Measurements from ENCODE around the gene SHANK3. TPM values are rescaled to one million over a fixed set of nuclear protein-coding genes. Genes with fewer than 3 reads are reported as not detected.
"Not testable (repeated sequence)": the region's sequence is repeated elsewhere in the genome, so short reads cannot be mapped to it uniquely, and the experiment has no call there.

SHANK3 gene
- total RNA-seq (2014; rRNA removed; shearing (Covaris generic)) = 0.10 and 0.12 TPM in 2 replicates

DNA sequence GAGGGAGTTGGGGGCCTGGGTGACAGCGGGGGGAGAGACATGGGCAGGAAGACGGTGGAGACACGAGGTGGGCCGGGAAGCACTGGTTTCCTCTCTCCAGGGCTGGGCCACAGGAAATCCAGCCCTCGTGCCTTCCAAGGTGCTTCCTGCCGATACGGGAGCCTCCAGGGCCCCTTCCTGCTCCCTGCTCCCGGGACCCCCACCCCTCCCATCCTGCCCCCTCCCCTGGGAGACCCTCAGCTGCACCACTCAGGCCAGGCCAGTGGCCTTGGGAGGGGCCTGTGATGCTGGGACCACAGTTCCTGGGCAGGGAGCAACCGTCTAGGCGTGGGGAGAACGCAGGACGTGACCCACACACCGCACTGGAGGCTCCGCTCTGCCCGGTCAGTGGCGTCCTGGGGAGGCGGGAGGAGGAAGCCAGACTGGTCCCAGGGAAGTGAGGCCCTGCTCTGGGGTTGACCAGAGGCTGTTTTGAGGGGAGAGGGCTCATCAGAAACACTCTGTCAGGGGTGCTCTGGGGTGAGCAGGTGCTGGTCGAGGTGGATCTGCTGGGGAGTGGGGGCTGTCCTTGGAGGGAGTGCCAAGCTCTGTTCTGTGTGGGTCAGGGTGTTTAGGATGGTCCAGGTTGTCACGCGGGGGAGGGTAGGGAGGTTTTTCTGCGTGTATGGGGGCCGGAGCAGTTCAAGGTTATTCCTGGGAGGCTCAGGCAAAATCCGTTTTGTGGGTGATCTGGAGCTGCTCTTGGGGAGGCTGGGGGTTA is at the start of gene SHANK3:
Gene SHANK3, plus strand, starts transcription at position 353 of the 760 bp plus-strand sequence.
- no peak for DNase-seq (ENCODE audit: low read depth)

DNA sequence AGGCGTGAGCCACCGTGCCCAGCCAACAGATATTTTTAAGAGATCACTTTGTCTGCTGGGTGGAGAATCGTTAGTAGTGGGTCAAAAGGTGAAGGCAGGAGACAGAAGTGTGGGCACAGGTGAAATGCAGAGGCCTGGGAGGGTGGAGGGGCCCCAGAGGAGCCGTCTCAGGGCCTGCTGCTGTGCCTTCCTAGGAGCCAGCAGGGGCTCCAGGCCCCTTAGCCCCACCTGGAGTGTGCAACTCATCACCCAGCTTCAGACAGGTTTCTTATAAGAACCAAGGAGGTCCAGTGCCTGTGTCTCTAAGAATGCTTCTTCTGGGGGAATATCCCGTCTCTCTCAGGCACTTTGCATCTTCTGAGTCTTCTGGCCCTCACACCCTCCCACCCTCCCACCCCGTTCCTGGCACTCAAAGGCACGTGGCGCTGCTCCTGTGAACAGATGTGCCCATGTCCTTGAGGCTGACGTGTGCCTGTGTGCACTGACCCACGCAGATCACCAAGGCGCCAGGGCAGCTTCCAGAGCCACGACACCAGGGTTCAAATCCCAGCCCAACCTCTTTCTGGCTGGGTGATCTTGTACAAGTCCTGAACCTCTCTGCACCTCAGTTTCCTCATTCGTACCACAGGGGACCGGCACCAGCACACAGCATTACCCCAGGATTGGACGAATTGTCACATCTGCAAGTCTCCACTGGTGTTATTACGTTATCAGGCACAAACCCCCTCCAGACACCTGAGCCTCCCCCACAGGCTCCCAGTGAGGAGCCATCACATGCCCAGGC is 48.1 kb upstream of the SHANK3 start:
- DNase-seq (ENCODE audit: low read depth) = no peak

DNA sequence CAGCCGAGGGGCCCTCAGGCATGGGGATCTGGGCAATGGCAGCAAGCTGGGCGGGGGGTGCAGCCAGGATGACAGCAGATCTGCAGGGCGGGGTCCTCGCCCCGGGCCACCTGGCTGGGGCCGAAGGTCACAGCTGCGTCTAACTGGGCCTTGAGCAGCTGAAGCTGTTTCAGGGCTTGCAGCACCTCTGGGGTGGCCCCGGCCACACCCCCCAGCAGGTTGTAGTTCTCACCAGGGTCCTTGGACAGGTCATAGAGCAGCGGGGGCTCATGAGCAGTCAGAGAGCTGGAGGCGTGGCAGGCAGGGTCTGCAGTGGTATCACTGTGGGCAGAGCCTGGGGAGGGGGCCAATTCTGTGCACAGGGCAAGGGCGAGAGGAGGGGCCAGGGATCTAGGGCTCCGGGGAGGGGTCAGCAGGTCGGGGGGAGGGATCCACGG is 47.5 kb upstream of the SHANK3 start:
- DNase-seq (ENCODE audit: low read depth) = no peak

DNA sequence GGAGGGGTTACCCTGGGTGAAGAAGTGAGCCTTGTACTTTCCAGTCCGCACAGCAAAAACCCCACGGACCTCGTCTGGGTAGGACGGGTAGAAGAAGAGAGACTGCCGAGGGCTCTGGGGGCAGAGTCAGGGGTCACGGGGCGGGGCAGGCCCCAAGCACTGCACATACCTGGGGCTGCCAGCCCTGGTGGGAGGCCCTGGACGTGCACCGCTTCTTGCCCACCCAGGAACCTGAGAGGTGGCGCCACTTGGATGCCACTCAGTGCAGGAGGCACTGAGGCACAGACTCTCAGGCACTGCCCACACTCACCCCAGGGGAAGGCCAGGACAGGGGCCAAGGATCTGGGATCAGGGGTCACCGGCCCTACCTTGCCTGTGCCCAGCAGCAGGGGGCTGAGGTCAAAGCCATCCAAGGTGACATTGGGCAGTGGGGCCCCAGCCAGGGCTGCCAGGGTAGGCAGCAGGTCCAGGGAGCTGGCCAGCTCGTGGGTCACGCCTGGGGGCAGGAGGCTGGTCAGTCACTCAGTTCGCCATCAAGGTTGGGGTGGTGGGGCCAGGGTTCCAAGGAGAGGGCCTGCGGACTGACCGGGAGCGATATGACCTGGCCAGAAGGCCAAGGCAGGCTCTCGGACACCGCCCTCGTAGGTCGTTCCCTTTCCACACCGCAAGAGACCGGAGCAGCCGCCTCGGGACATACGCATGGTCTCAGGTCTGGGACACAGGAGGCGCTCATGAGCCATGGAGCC is 46.9 kb upstream of the SHANK3 start:
- no peak for DNase-seq (ENCODE audit: low read depth)

DNA sequence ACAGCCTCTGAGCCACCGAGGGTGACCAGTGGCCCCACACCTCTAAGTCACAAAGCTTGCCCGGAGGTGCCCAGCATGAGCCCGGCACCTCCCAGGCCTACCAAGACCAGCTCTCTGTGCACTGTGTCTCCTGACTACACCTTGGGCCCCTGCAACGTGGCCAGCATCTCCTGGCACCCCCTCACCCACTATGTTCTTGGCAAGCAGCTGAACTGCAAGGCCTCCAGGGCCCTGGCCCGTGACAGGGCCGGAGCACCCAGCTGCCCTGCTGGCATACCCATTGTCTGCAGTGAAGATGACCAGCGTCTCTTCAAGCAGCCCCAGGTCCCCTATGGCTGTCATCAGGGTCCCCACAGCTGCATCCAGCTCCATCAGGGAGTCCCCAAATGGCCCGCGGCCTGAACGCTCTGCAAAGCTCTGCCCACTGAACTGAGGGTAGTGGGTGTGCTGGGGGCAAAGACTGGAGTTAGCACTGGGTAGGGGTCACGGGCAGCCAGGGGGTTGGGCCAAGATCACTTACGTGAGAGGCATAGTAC is 46.2 kb upstream of the SHANK3 start:
- DNase-seq (ENCODE audit: low read depth) = no peak

DNA sequence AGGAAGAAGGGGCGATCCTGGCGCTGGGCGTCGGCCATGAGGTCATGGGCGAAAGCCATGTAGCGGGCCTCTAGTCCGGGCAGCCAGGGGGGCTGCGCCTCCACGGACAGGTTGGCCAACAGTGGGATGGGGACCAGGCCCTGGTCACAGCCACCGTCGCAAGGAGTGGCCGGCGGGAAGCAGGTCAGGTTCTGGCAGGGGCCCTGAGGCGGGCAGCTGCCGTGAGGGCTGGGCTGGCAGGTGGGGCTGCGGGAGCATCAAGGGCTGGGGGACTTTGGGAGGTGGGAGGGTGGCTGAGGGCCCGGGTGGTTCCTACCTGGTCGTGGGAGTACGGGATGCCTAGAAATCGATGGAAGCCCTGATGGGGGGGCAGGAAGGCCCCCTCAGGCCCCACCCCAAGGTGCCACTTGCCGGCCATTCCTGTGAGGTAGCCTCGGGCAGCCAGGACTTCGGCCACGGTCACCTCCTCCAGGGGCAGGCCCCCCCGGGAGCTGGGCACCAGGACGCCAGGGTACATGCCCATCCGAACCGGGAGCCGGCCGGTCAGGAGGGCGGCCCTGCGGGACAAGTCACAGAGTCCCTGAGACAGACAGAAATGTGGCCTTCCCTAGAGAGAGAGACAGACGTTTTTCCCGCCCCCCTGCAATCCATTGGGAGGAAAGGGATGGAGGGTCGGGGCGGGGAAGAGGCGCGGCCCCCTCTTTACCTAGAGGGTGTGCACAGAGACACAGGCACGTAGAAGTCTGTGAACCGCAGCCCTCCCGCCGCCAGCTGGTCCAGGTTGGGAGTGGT is 45.6 kb upstream of the SHANK3 start:
- no peak for DNase-seq (ENCODE audit: low read depth)

DNA sequence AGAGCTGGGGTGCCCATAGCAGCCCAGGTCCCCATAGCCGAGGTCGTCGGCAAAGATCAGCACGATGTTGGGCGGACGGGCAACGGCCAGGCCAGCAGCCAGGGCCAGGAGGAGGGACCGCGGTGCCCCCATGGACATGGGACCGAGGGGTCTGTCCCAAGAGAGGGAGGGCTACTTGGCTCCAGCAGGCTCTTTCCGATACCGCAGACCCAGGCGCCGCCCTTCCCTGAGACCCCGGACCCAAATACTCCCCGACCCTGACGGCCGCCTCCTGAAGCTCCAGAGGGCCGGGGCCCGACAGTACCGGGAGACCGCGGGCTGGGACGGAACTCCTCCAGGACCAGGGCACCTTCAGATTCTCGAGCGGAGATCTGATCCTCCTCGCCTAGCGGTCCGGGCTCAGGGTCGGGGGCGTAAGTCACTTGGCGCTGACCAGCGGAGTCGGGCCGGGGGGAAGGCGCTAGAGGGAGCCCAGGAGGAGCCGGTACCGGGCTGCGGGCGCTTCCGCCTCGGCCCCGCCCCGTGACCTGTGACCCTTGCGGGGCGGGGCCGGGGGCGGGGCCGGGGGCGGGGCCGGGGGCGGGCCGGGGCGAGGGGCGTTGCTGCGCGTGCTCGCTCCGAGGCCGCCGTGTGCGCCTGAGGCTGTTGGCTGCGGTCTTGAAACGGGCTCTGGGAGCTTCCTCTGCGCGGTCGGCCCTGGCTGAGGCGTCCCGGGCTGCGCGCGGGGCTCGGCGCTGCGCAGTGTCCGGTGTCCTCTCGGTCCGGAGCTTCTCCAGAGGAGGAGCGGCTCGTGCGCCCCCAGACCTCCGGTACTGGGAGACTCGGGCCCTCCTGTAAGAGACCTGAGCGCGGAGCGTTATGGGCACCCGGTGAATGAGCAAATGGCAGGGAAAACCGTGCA is 44.7 kb upstream of the SHANK3 start, which contains the start of gene ARSA:
Gene ARSA, minus strand, starts transcription at position 511 of the 901 bp plus-strand sequence. Its CDS starts 373 bp downstream, at position 138.
- DNase-seq (ENCODE audit: low read depth) = peak; percentile 82

DNA sequence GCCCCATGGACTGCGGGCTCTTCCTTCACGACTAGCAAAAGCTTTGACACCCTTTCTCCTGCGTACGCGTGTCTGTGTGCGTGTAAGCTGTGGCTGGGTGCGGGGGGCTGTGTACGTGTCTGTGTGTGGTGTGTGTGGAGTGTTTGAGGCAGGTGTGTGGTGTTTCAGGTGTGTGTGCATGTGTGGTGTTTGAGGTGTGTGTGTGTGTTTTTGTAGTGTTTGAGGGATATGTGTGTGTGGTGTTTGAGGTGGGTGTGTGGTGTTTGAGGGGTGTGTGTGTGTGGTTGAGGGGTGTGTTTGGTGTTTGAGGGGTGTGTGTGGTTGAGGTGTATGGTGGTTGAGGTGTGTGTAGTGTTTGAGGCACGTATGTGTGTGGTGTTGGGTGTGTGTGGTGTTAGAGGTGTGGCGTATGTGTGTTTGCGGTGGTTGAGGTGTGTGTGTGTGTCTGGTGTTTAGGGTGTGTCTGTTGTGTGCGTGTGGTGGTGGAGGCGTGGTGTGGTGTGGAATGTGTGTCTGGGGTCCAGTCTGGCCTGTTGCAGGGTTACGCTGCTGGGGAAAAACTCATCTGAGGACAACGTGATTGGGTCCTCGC is 44.0 kb upstream of the SHANK3 start:
- no peak for DNase-seq (ENCODE audit: low read depth)

DNA sequence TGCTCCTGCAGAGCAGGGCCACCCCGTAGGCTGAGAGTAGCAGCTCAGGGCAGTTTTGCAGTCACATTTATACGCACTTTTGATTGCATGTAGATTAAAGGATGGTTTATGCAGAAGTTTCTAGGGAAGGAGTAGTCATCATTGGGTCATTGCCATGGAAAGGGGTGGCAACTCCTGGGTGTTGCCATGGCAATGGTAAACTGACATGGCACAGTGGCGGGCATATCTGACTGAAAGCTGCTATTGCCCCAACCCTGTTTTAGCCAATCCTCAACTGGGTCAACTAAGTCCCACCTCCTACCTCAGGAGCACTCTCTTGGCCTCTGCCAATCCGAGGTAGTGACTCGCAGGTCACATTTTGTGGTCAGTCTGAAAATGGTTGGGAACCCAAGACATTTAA is 42.2 kb upstream of the SHANK3 start:
- DNase-seq (ENCODE audit: low read depth) = peak; percentile 15

DNA sequence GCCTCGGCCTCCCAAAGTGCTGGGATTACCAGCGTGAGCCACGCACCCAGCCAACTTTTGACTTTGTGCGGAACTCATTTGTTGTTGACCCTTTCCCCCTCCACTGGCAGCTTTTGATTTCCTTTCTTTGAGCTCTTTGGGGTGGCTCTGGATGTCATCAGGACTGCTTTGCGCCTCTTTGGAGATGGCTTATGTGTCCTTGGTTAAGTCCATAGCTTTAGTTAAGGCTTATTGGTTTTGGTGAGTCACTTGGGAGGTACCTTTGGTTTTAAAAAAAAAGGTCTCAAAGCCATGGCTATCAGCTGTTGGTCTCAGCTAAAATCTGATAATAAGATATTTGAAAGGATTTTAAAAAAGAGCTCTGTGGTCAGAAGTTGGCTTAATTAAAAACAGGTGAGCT is 39.5 kb upstream of the SHANK3 start:
- DNase-seq (ENCODE audit: low read depth) = no peak

DNA sequence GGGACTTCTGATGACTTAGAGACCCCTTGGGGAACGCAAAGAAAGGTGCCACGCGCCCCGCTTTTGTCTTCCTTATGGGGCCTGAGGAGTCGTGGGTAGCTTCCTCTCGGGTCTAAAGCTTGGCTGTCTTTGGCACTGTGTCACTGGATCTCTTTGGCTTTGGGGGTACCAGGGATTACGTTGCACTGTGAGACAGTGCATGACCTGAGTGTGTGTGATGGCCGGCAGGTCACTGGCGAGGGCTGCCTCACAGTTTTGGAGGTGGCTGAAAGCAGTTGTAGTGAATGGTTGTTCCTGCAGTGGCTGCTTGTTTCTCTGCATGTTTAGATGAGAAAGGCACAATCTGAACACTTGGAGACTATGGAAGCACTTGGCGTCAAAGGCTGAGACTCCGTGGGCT is 38.9 kb upstream of the SHANK3 start:
- no peak for DNase-seq (ENCODE audit: low read depth)

DNA sequence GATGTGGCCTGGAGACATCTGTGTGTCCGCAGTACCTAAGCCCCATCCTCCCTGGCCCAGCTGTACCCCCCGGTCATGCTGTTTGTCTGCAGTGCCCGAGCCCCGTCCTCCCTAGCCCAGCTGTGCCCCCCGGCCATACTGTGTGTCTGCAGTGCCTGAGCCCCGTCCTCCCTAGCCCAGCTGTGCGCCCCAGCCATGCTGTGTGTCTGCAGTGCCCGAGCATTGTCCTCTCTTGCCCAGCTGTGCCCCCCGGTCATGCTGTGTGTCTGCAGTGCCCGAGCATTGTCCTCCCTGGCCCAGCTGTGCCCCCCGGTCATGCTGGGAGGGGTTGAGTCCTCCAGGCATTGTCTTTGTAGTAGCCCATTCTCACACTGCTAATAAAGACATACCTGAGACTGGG is 37.0 kb upstream of the SHANK3 start:
- DNase-seq (ENCODE audit: low read depth) = no peak

DNA sequence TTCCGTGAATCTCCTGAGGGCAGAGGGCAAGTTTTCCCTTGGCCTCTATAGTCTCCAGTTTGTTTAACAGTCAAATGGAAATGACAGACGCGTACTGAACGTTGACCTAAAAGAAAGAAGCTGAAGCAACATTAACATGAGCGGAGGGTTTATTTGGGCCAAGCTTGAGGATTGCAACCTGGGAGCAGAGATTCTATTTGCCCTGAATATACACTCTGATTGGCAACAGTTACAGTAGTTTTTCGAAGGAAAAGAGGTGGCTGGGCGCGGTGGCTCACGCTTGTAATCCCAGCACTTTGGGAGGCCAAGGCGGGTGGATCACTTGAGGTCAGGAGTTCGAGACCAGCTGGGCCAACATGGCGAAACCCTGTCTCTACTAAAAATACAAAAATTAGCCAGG is 32.3 kb upstream of the SHANK3 start:
- not testable (repeated sequence) for DNase-seq (ENCODE audit: low read depth)

DNA sequence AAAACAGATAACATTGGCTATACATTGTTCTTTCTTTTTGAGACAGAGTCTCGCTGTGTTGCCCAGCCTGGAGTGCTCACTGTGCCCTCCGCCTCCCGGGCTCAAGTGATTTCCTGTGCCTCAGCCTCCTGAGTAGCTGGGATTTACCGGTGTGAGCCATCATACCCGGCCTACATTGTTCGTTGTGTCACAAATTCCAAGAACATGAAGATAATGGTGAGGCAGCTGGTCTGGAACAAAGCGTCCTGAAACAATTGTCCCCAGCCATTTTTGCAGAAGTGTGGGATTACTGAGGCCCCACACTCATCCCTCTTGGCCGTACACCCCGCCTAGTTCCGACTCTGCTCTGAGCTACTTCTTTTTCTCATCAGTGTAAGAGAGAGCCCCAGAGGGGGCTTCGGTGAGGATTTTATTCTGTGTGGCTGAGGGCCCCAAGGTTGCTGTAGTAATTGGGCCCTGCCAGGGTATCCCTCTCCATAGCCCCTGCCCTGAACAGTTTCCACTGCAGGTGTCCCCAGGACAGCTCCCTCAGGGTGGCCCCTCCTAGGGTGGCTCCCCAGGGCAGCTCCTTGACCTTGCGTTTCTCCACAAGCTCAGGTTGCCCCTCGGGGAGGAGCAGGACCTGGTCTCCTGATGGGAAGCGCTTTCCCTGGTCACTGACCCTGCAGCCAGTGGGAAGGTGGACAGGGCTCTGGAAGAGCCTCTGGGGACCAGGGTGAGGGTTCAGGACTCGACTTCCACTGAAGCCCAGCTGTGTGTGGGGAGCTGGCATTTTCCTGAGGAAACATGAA is 31.6 kb upstream of the SHANK3 start:
- no peak for DNase-seq (ENCODE audit: low read depth)

DNA sequence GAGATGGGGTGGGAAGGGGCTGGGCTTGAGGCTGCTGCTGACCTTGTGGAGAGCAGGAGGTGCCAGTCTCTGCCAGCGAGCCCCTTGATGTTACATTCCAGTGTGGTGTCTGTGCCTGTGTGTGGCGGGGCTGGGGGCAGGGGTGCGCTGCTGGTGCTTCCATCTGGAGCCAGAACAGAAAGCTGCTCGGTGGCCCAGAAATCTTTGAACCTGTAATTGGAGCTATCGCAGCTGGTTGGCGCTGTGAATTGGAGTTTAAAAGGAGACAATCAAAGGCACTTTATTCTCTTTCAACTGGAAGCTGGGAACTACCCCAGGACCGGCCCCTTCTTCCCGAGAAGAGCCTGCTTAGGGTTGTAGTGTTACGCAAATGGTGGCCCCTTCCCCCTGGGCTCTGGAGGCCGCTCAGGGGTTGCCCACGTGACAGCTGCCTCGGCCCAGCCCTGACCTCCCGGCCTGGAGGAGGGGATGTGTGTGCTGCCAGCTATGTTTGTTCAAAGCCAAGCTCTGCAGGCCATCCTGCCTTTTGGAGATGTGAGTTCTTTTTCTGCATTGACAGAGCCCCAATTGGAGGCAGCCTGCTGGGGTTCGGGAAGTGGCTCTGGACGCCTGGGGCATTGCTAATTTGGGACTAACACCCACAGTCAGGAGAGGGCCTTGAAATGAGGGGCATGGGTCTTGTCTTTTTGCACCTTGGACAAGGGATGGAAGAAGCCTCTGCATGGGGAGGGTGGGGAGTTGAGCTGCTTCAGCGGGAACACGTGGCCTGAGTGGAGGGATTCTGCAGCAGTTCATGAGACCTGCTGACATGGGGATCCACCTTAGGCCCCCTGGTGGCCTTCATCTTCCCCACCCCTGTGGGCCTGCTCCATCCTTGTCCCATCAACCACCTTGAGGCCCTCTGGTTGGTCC is 30.7 kb upstream of the SHANK3 start:
- no peak for DNase-seq (ENCODE audit: low read depth)

DNA sequence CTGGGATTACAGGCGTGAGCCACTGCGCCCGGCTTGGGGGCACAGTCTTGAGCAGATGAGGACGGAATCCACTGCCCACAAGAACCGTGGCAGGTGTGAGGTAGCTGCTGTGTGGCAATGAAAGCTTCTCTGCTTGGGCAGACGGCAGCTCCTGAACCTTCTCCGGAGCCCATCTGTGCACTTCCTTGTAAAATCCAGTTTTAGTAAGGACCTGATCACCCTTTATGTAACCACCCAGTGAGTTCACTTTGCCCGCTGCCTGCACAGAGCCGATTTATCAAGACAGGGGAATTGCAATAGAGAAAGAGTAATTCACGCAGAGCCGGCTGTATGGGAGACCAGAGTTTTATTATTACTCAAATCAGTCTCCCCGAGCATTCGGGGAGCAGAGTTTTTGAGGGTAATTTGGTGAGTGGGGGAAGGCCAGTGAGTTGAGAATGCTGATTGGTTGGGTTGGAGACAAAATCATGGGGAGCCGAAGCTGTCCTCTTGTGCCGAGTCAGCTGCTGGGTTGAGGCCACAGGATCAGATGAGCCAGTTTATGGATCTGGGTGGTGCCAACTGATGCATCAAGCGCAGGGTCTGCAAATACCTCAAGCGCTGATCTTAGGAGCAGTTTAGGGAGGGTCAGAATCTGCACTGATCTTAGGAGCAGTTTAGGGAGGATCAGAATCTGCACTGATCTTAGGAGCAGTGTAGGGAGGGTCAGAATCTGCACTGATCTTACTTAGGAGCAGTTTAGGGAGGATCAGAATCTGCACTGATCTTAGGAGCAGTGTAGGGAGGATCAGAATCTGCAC is 29.4 kb upstream of the SHANK3 start:
- not testable (repeated sequence) for DNase-seq (ENCODE audit: low read depth)

DNA sequence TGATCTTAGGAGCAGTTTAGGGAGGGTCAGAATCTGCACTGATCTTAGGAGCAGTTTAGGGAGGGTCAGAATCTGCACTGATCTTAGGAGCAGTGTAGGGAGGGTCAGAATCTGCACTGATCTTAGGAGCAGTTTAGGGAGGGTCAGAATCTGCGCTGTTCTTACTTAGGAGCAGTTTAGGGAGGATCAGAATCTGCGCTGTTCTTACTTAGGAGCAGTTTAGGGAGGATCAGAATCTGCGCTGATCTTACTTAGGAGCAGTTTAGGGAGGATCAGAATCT is 28.9 kb upstream of the SHANK3 start:
- not testable (repeated sequence) for DNase-seq (ENCODE audit: low read depth)

All from RPMI7951 (cell line).